GM12878 (cell line): ENCODE results near the gene ASCL4. TPM values are rescaled to one million over a fixed set of nuclear protein-coding genes. Genes with fewer than 3 reads are reported as not detected.

Source experiments
- ATAC-seq: fragments of 200-7000 bp; cut with Tn5 transposase; 3 replicates; pipeline ENCODE4 v1.9.1; 2020; ENCODE audit warnings: mild to moderate bottlenecking, moderate library complexity
- BruUV-seq: library from RNA; stranded (reverse); fragments of 400-500 nt; replicated peaks from 2 replicates; lab custom pipeline; 2021; lab: Mats Ljungman, UMichigan
- CTCF ChIA-PET: fragments of 300-600 bp; sonication (Branson Sonifier 250); formaldehyde crosslinking; extraction: SDS; loops from one replicate; lab custom pipeline; 2021; ENCODE audit warnings: inconsistent platforms; lab: Yijun Ruan, JAX
- POLR2A ChIA-PET: fragments of 350-600 bp; formaldehyde crosslinking; extraction: SDS; loops from one replicate; lab custom pipeline; 2021; ENCODE audit warnings: inconsistent platforms; lab: Charles Lee
- RAD21 ChIA-PET: fragments of 300-600 bp; sonication (Branson Sonifier 250); formaldehyde crosslinking; loops from one replicate; lab custom pipeline; 2023; ENCODE audit warnings: antibody characterized with exemption; ENCODE audit not compliant: unreplicated experiment; lab: Charles Lee
- SMC1A ChIA-PET: fragments of 300-600 bp; sonication (Branson Sonifier 250); formaldehyde crosslinking; loops from one replicate; lab custom pipeline; 2023; ENCODE audit not compliant: unreplicated experiment, uncharacterized antibody; lab: Charles Lee
- DNase-seq: peaks from one replicate; pipeline ENCODE4 v3.0.0-alpha.2; 2011; ENCODE audit warnings: low read depth, low spot score
- FAIRE-seq: peaks from 3 replicates; lab custom pipeline; 2011; peaks lifted over from hg19 to GRCh38; lab: Jason Lieb, UNC
- H2AFZ ChIP-seq: 2 replicates; pipeline ENCODE4 v1.6.0; 2011; ENCODE audit warnings: low read depth, low read length, control low read depth; ENCODE audit not compliant: control insufficient read depth
- H3K27ac ChIP-seq: 2 replicates; pipeline ENCODE4 v1.5.1; 2011; ENCODE audit warnings: control low read depth; ENCODE audit not compliant: control insufficient read depth, insufficient read depth
- H3K27me3 ChIP-seq, 2 experiments: replicated peaks in 1 of 2; 2 replicates each; pipeline versions ENCODE4 v1.6.0 to v1.6.1; 2011; ENCODE audit warnings: low read length in 1 of 2; ENCODE audit not compliant: control insufficient read depth in 2 of 2, insufficient read depth in 2 of 2
- H3K36me3 ChIP-seq, 2 experiments: 2 replicates each; pipeline ENCODE4 v1.5.1; 2011; ENCODE audit warnings: low read length in 1 of 2; ENCODE audit not compliant: control insufficient read depth in 2 of 2, insufficient read depth in 2 of 2
- H3K4me1 ChIP-seq: 2 replicates; pipeline ENCODE4 v1.6.1; 2011; ENCODE audit warnings: mild to moderate bottlenecking, low read length, moderate library complexity, mixed read lengths; ENCODE audit not compliant: control insufficient read depth, insufficient read depth
- H3K4me2 ChIP-seq: 2 replicates; pipeline ENCODE4 v1.6.0; 2011; ENCODE audit warnings: control low read depth; ENCODE audit not compliant: control insufficient read depth, insufficient read depth
- H3K4me3 ChIP-seq: fragments of 200-600 bp; sonication (generic); 2 replicates; pipeline ENCODE4 v1.5.1; 2016
- H3K79me2 ChIP-seq: 2 replicates; pipeline ENCODE4 v1.6.0; 2011; ENCODE audit warnings: low read length; ENCODE audit not compliant: control insufficient read depth, insufficient read depth
- H3K9ac ChIP-seq: 2 replicates; pipeline ENCODE4 v1.8.0; 2011; ENCODE audit warnings: low read length, control low read depth, mixed read lengths; ENCODE audit not compliant: control insufficient read depth, insufficient read depth
- H3K9me3 ChIP-seq: replicated peaks from 3 replicates; pipeline ENCODE4 v1.5.1; 2011; ENCODE audit warnings: mild to moderate bottlenecking, low read length; ENCODE audit not compliant: control insufficient read depth, insufficient read depth
- H4K20me1 ChIP-seq: 2 replicates; pipeline ENCODE4 v1.6.0; 2011; ENCODE audit not compliant: control insufficient read depth, insufficient read depth
- CBFB ChIP-seq: IDR thresholded peaks from 2 replicates; pipeline ENCODE4 v1.6.1; 2016; ENCODE audit warnings: antibody characterized with exemption, low read depth
- CBX5 ChIP-seq: sonication (generic); IDR thresholded peaks from 2 replicates; pipeline ENCODE4 v1.6.1; 2016; ENCODE audit warnings: low read depth, moderate library complexity, mild to moderate bottlenecking, inconsistent platforms
- EED ChIP-seq: sonication (generic); IDR thresholded peaks from 2 replicates; pipeline ENCODE4 v1.6.1; 2016; ENCODE audit warnings: antibody characterized with exemption, low read depth
- GABPA ChIP-seq: IDR thresholded peaks from 2 replicates; pipeline ENCODE4 v1.6.1; 2014; ENCODE audit warnings: antibody characterized with exemption, low read depth, mild to moderate bottlenecking, inconsistent platforms
- HDAC6 ChIP-seq: fragments of 200-600 bp; sonication (generic); IDR thresholded peaks from one replicate; pipeline ENCODE4 v1.8.0; 2017; ENCODE audit warnings: antibody characterized with exemption; ENCODE audit not compliant: unreplicated experiment
- MEF2B ChIP-seq: fragments of 450-650 bp; IDR thresholded peaks from 2 replicates; pipeline ENCODE4 v1.6.1; 2018; ENCODE audit warnings: mild to moderate bottlenecking, moderate library complexity; ENCODE audit not compliant: partially characterized antibody, poor library complexity, severe bottlenecking
- POLR2A ChIP-seq: IDR thresholded peaks from 2 replicates; pipeline ENCODE4 v1.6.1; 2011; ENCODE audit warnings: low read depth, mild to moderate bottlenecking, low read length
- POLR2AphosphoS2 ChIP-seq: IDR thresholded peaks from 2 replicates; pipeline ENCODE4 v1.6.1; 2011; ENCODE audit warnings: low read depth, mild to moderate bottlenecking, low read length, improper control_type of control experiment, moderate library complexity
- SMAD1 ChIP-seq: fragments of 450-650 bp; IDR thresholded peaks from 2 replicates; pipeline ENCODE4 v1.6.1; 2018; ENCODE audit warnings: mild to moderate bottlenecking, low read depth; ENCODE audit not compliant: partially characterized antibody
- SP1 ChIP-seq: IDR thresholded peaks from one replicate; pipeline ENCODE4 v1.6.1; 2011; ENCODE audit warnings: low read depth, low read length
- SPI1 ChIP-seq: IDR thresholded peaks from 2 replicates; pipeline ENCODE4 v1.6.1; 2011; ENCODE audit warnings: low read depth, mild to moderate bottlenecking, low read length, moderate library complexity, borderline replicate concordance; ENCODE audit not compliant: insufficient read depth
- SREBF1 ChIP-seq: IDR thresholded peaks from 2 replicates; pipeline ENCODE4 v1.6.1; 2012; ENCODE audit warnings: mild to moderate bottlenecking, low read length
- WGBS: methylation state at CpG from one replicate; pipeline ENCODE4 v1.1.6; 2016; ENCODE audit warnings: low lambda C conversion rate; ENCODE audit not compliant: insufficient replicate concordance, insufficient coverage; ENCODE audit errors: missing lambda C conversion rate; 5-methylcytosine and 5-hydroxymethylcytosine counted together
- in situ Hi-C: fragments of 300-500 bp; cut with MboI; formaldehyde crosslinking; loops from 9 replicates; pipeline ENCODE4 v1.14.3; 2018; ENCODE audit warnings: mixed read lengths
- intact Hi-C: fragments of 100-400 bp; cut with micrococcal nuclease; formaldehyde crosslinking; loops from one replicate; pipeline ENCODE4 v1.14.2; 2022; ENCODE audit not compliant: unreplicated experiment
- polyA plus RNA-seq, 11 experiments: library from polyadenylated mRNA; depleted of rRNA in 4 of 11; unstranded in 6 of 11; stranded (reverse) in 5 of 11; fragments of >200 nt; fragmentation: Nextera tagmentation in 4 of 11; fragmentation: Illumina TruSeq in 1 of 11; extraction: Ambion mirVana in 4 of 11; extraction: Trizol in 1 of 11; gene quantifications; 1 replicate in 1 of 11; 2 replicates in 10 of 11; pipeline versions ENCODE4 v1.2.1 to v1.2.3, GENCODE V29; 2011 to 2016; ENCODE audit warnings: inconsistent platforms in 2 of 11, missing spikeins in 2 of 11, low read depth in 1 of 11
- total RNA-seq, 4 experiments: library from RNA; depleted of rRNA in 3 of 4; stranded (reverse); fragments of >200 nt in 3 of 4; fragmentation: Illumina TruSeq in 1 of 4; extraction: Trizol in 1 of 4; gene quantifications; 2 replicates each; pipeline versions ENCODE4 v1.2.1 to v1.2.3, GENCODE V29; 2013 to 2021
- TF ChIP-seq, protein P1 (sequence below): fragments of 450-650 bp; IDR thresholded peaks from 2 replicates; pipeline ENCODE4 v1.6.1; 2017; ENCODE audit warnings: mild to moderate bottlenecking, moderate library complexity
- TF ChIP-seq, protein P2 (sequence below), 3 experiments: IDR thresholded peaks in 2 of 3; conservative IDR thresholded peaks in 1 of 3; 2 replicates each; pipeline ENCODE4 v1.5.1; 2011; ENCODE audit warnings: low read depth in 3 of 3, low read length in 3 of 3, mild to moderate bottlenecking in 3 of 3, control low read depth in 2 of 3, moderate library complexity in 2 of 3, inconsistent platforms in 1 of 3, mixed read lengths in 1 of 3; ENCODE audit not compliant: control insufficient read depth in 2 of 3, insufficient read depth in 1 of 3; ENCODE audit errors: extremely low read depth in 1 of 3
- TF ChIP-seq, protein P3 (sequence below): fragments of 450-650 bp; IDR thresholded peaks from 2 replicates; pipeline ENCODE4 v1.6.1; 2017; ENCODE audit warnings: antibody characterized with exemption, mild to moderate bottlenecking, moderate library complexity

ASCL4 gene
- total and polyA plus RNA-seq, 10 of the 15 experiments (the other 5 are each of a cell fraction or from before 2014, with no cell fraction given): not detected

DNA sequence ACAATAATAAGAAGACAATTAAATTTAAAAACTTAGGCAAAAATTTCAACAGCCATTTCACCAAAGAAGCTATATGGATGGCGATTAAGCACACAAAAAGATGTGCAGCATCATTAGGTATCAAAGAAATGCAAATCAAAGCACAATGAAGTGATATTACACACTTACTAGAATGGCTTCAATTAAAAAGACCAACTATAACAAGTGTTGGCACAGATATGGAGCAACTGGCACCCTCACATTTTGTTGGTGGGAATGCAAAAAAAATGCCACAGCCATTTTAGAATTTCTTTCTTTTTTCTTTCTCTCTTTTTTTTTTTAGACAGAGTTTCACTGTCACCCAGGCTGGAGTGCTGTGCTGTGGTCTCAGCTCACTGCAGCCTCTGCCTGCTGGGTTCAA is 11.6 kb upstream of the ASCL4 start (continued):
- TF ChIP-seq SMAD1 (no peak), EED (no peak), SPI1 (no peak)
- TF ChIP-seq, all 136 proteins: peak for 0

DNA sequence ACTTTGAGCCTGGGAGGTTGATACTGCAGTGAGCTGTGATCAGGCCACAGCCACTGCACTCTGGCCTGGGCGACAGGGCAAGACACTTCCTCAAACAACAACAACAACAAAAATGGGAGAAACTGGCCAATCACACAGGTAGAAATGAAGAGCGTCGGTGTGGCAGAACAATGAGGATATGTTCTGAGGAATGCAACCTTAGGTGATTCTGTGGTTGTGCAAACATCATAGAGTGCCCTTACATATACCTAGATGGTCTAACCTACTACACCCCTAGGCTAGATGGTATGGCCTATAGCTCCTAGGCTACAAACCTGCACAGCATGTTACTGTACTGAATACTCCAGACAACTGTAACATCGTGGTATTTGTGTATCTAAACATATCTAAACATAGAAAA is 9.9 kb upstream of the ASCL4 start:
- intact Hi-C loops: loop anchor here (5.0 kb wide), 1 partner anchor 138 kb away; no protein-coding TSS in a partner anchor
- no peaks in the 10 kb centered on the region for H4K20me1 ChIP-seq
- 48% methylated on average over 4 of the region's 4 CpGs for WGBS
- H3K9me3 ChIP-seq: no peaks in the 10 kb centered on the region
- no peaks in the 10 kb centered on the region for H3K36me3 ChIP-seq
- FAIRE-seq (no peak), ATAC-seq (no peak), DNase-seq (no peak)
- peaks cover 11% of the 10 kb centered on the region for H3K79me2 ChIP-seq
- H3K27me3 ChIP-seq: peaks cover 0 to 2% of the 10 kb centered on the region in 2 experiments; a peak in 2 of 4 replicates
- BruUV-seq: no TSS peak
- ChIA-PET RAD21 (no interaction called here), CTCF (no interaction called here), SMC1A (interaction anchor here (1.2 to 1.4 kb wide), 2 partner anchors 12 to 88 kb away, joined by 3 read pairs; no protein-coding TSS in a partner anchor), POLR2A (no interaction called here)
- no peak overlapping the region for H3K9ac ChIP-seq
- H3K4me1 ChIP-seq: peaks cover 3% of the 10 kb centered on the region; the same call in 1 of the 2 replicates
- H3K4me2 ChIP-seq: no peak overlapping the region
- no peak overlapping the region for H2AFZ ChIP-seq
- no peak overlapping the region for H3K27ac ChIP-seq
- H3K4me3 ChIP-seq: no peak overlapping the region
- in situ Hi-C loops: no loop called here
- TF ChIP-seq, protein P1, sequence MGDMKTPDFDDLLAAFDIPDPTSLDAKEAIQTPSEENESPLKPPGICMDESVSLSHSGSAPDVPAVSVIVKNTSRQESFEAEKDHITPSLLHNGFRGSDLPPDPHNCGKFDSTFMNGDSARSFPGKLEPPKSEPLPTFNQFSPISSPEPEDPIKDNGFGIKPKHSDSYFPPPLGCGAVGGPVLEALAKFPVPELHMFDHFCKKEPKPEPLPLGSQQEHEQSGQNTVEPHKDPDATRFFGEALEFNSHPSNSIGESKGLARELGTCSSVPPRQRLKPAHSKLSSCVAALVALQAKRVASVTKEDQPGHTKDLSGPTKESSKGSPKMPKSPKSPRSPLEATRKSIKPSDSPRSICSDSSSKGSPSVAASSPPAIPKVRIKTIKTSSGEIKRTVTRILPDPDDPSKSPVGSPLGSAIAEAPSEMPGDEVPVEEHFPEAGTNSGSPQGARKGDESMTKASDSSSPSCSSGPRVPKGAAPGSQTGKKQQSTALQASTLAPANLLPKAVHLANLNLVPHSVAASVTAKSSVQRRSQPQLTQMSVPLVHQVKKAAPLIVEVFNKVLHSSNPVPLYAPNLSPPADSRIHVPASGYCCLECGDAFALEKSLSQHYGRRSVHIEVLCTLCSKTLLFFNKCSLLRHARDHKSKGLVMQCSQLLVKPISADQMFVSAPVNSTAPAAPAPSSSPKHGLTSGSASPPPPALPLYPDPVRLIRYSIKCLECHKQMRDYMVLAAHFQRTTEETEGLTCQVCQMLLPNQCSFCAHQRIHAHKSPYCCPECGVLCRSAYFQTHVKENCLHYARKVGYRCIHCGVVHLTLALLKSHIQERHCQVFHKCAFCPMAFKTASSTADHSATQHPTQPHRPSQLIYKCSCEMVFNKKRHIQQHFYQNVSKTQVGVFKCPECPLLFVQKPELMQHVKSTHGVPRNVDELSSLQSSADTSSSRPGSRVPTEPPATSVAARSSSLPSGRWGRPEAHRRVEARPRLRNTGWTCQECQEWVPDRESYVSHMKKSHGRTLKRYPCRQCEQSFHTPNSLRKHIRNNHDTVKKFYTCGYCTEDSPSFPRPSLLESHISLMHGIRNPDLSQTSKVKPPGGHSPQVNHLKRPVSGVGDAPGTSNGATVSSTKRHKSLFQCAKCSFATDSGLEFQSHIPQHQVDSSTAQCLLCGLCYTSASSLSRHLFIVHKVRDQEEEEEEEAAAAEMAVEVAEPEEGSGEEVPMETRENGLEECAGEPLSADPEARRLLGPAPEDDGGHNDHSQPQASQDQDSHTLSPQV: no peak
- TF ChIP-seq CBFB (no peak), POLR2AphosphoS2 (no peak), SREBF1 (no peak), HDAC6 (no peak), CBX5 (no peak), MEF2B (no peak), SP1 (no peak), POLR2A (no peak), GABPA (no peak)
- TF ChIP-seq, protein P2, sequence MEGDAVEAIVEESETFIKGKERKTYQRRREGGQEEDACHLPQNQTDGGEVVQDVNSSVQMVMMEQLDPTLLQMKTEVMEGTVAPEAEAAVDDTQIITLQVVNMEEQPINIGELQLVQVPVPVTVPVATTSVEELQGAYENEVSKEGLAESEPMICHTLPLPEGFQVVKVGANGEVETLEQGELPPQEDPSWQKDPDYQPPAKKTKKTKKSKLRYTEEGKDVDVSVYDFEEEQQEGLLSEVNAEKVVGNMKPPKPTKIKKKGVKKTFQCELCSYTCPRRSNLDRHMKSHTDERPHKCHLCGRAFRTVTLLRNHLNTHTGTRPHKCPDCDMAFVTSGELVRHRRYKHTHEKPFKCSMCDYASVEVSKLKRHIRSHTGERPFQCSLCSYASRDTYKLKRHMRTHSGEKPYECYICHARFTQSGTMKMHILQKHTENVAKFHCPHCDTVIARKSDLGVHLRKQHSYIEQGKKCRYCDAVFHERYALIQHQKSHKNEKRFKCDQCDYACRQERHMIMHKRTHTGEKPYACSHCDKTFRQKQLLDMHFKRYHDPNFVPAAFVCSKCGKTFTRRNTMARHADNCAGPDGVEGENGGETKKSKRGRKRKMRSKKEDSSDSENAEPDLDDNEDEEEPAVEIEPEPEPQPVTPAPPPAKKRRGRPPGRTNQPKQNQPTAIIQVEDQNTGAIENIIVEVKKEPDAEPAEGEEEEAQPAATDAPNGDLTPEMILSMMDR (IDR thresholded peaks at IDR 0.05 in 2 of 3, conservative IDR thresholded peaks at IDR 0.05 in 1 of 3; ENCODE audit: control insufficient read depth in 2 of 3, extremely low read depth in 1 of 3, insufficient read depth in 1 of 3, low read depth in 3 of 3, low read length in 3 of 3): no peak
- TF ChIP-seq, protein P3, sequence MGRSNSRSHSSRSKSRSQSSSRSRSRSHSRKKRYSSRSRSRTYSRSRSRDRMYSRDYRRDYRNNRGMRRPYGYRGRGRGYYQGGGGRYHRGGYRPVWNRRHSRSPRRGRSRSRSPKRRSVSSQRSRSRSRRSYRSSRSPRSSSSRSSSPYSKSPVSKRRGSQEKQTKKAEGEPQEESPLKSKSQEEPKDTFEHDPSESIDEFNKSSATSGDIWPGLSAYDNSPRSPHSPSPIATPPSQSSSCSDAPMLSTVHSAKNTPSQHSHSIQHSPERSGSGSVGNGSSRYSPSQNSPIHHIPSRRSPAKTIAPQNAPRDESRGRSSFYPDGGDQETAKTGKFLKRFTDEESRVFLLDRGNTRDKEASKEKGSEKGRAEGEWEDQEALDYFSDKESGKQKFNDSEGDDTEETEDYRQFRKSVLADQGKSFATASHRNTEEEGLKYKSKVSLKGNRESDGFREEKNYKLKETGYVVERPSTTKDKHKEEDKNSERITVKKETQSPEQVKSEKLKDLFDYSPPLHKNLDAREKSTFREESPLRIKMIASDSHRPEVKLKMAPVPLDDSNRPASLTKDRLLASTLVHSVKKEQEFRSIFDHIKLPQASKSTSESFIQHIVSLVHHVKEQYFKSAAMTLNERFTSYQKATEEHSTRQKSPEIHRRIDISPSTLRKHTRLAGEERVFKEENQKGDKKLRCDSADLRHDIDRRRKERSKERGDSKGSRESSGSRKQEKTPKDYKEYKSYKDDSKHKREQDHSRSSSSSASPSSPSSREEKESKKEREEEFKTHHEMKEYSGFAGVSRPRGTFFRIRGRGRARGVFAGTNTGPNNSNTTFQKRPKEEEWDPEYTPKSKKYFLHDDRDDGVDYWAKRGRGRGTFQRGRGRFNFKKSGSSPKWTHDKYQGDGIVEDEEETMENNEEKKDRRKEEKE: no peak
